ACC112 (cell line): ENCODE results near the gene MMP24OS.

Experiments
- H2AFZ ChIP-seq: fragments of 200-600 bp; sonication (generic); one replicate; pipeline ENCODE4 v1.6.0; 2017; ENCODE audit warnings: antibody characterized with exemption, low read length; ENCODE audit not compliant: unreplicated experiment
- H3K27ac ChIP-seq: fragments of 200-600 bp; sonication (generic); 2 replicates; pipeline ENCODE4 v1.5.1; 2014; ENCODE audit warnings: low read depth, mild to moderate bottlenecking, antibody characterized with exemption, low read length, moderate library complexity
- H3K27me3 ChIP-seq: fragments of 200-600 bp; sonication (generic); 2 replicates; pipeline ENCODE4 v1.6.1; 2014; ENCODE audit warnings: mild to moderate bottlenecking, antibody characterized with exemption, low read length, moderate library complexity, mixed read lengths; ENCODE audit not compliant: insufficient read depth
- H3K36me3 ChIP-seq: fragments of 200-600 bp; sonication (generic); 2 replicates; pipeline ENCODE4 v1.6.1; 2016; ENCODE audit warnings: mild to moderate bottlenecking, antibody characterized with exemption, low read length, moderate library complexity, mixed read lengths; ENCODE audit not compliant: insufficient read depth
- H3K4me1 ChIP-seq: fragments of 200-600 bp; sonication (generic); one replicate; pipeline ENCODE4 v1.6.1; 2016; ENCODE audit warnings: low read length, mixed read lengths; ENCODE audit not compliant: insufficient read depth, unreplicated experiment, control insufficient read depth
- H3K4me3 ChIP-seq: fragments of 200-600 bp; sonication (generic); 2 replicates; pipeline ENCODE4 v1.5.1; 2014; ENCODE audit warnings: mild to moderate bottlenecking, low read depth, low read length
- H3K79me2 ChIP-seq: fragments of 200-600 bp; sonication (generic); one replicate; pipeline ENCODE4 v1.6.0; 2016; ENCODE audit warnings: low read length; ENCODE audit not compliant: control insufficient read depth, unreplicated experiment, insufficient read depth

Gene MMP24OS

DNA sequence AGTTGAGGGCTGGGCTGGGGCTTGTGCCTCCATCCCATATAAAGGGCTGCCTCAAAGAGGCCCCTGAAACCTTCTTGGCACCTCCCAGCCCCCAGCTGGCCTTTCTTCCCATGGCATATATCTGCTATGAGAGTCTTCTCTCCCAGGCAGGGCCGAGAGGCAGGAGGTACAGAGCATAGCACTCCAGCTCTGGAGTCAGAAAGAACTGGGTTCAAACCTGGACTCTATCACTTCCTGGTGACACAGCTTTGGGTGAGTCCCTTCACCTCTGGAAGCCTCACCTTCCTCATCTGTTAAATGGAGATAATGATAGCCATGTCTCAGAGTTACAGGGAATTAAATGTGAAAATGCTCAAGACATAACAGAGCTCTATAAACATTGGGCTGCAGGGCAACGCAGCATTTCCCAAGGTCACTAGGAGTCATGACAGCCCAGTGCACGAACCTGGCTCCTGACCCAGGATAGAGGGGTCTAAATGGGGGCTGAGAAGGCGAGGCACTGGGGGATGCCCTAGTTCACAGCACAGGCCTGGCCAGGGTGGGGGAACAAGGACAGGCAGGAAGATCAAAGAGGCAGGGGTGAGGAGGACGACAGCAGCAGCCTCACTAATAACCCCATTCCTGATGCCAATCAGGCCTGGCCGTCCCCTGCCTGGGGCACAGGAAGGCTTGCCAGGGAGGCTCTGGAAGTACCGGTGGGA is 12.4 kb upstream of the MMP24OS start:
- H3K4me1 ChIP-seq = peaks cover 4% of the 10 kb centered on the region
- H3K4me3 ChIP-seq = no peak overlapping the region
- no peaks in the 10 kb centered on the region for H3K79me2 ChIP-seq
- H3K36me3 ChIP-seq = no peaks in the 10 kb centered on the region
- no peak overlapping the region for H3K27ac ChIP-seq
- no peak overlapping the region for H2AFZ ChIP-seq
- H3K27me3 ChIP-seq = no peaks in the 10 kb centered on the region

GRCh38 chr20:35288325-35289060 is 10.6 kb upstream of the MMP24OS start:
- H3K4me3 ChIP-seq = no peak overlapping the region
- H3K79me2 ChIP-seq = peaks cover 11% of the 10 kb centered on the region
- H3K4me1 ChIP-seq = peaks cover 7% of the 10 kb centered on the region
- H2AFZ ChIP-seq = no peak overlapping the region
- H3K36me3 ChIP-seq = no peaks in the 10 kb centered on the region
- no peak overlapping the region for H3K27ac ChIP-seq
- H3K27me3 ChIP-seq = no peaks in the 10 kb centered on the region

- H3K4me1 ChIP-seq = peaks cover 11% of the 10 kb centered on the region
- no peaks in the 10 kb centered on the region for H3K27me3 ChIP-seq
- H3K27ac ChIP-seq = no peak overlapping the region
- no peak overlapping the region for H2AFZ ChIP-seq
- H3K79me2 ChIP-seq = peaks cover 17% of the 10 kb centered on the region
- no peak overlapping the region for H3K4me3 ChIP-seq
- no peaks in the 10 kb centered on the region for H3K36me3 ChIP-seq
Observed at GRCh38 chr20:35287509-35288324, 9.8 kb upstream of the MMP24OS start.

- Histone ChIP-seq H3K27me3 (no peaks in the 10 kb centered on the region), H3K27ac (no peak overlapping the region), H3K79me2 (peaks cover 24% of the 10 kb centered on the region), H3K4me3 (no peak overlapping the region), H3K36me3 (peaks cover 5% of the 10 kb centered on the region), H2AFZ (no peak overlapping the region), H3K4me1 (peaks cover 11% of the 10 kb centered on the region)
Observed at GRCh38 chr20:35286899-35287508, 9.1 kb upstream of the MMP24OS start.

- Histone ChIP-seq H3K27me3 (no peaks in the 10 kb centered on the region), H2AFZ (no peak overlapping the region), H3K79me2 (peaks cover 30% of the 10 kb centered on the region), H3K4me1 (peaks cover 11% of the 10 kb centered on the region), H3K36me3 (peaks cover 5% of the 10 kb centered on the region), H3K27ac (no peak overlapping the region), H3K4me3 (no peak overlapping the region)
Observed at GRCh38 chr20:35286077-35286898, 8.4 kb upstream of the MMP24OS start.

DNA sequence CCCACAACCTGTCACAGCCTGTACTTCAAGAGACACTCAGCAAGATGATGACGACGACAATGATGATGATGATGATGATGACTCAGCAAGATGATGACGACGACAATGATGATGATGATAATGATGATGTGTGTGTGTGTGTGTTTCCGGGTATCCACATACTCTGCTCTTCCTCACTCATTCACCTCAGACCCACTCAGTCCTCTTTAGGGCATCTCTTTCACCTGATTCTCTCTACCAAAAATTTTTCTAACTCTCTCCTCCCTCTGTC is 7.8 kb upstream of the MMP24OS start:
- H3K4me1 ChIP-seq = peaks cover 11% of the 10 kb centered on the region
- H3K4me3 ChIP-seq = peak overlapping the region; percentile 87
- no peaks in the 10 kb centered on the region for H3K27me3 ChIP-seq
- peak overlapping the region; percentile 82; the same call in 1 of the 2 replicates for H3K27ac ChIP-seq
- peaks cover 6% of the 10 kb centered on the region for H3K36me3 ChIP-seq
- peaks cover 34% of the 10 kb centered on the region for H3K79me2 ChIP-seq
- no peak overlapping the region for H2AFZ ChIP-seq

- peaks cover 40% of the 10 kb centered on the region for H3K79me2 ChIP-seq
- H3K4me1 ChIP-seq = peaks cover 11% of the 10 kb centered on the region
- H3K36me3 ChIP-seq = peaks cover 11% of the 10 kb centered on the region
- H3K27me3 ChIP-seq = no peaks in the 10 kb centered on the region
- H3K27ac ChIP-seq = peak overlapping the region; percentile 82
- H2AFZ ChIP-seq = peak overlapping the region; percentile 95
- H3K4me3 ChIP-seq = peak overlapping the region; percentile 87
Observed at GRCh38 chr20:35284992-35285805, 7.3 kb upstream of the MMP24OS start.

DNA sequence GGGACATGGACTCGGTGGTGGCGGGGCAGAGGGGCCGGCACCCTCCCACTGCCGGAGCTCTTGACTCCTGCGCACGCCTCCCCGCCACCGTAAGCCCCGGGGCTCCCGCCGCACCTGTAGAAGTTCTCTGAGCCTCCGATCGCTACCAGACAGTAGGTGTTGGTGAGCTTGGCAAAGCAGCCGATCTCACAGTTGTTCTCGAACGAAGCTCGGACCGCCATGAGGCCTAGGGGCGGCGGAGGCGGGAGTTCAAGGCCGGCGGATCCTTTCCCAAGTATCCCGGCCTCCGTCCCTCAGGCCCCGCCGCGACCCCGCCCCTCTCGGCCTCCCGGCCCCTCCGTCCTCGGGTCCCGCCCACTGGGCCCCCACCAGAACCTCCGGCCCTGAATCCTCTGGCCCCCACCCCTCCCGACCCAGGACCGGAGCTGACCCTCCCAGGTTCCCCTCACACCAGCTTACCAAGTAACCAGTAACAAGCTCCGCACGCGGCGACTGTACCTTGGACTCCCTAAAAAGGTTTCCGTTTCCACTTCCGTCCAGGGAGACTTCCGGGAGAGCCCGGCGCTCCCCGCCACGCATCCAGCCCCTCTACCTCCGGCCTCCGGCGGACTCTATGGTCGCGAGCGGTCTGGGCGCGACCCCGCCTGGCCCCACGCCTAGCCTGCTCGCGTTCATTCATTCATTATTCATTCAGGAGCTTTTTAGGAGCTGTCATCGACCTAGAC is 6.5 kb upstream of the MMP24OS start, which contains the start of gene EIF6:
EIF6 (minus strand) TSS at position 506 of the 725 bp plus-strand sequence; CDS start at position 221, 285 bp downstream.
- Histone ChIP-seq H3K36me3 (peaks cover 19% of the 10 kb centered on the region), H3K79me2 (peaks cover 41% of the 10 kb centered on the region), H3K4me3 (peak within 1 kb of the TSS; percentile 87), H3K4me1 (peaks cover 11% of the 10 kb centered on the region), H2AFZ (peak within 1 kb of the TSS; percentile 95), H3K27me3 (no peaks in the 10 kb centered on the region), H3K27ac (peak within 1 kb of the TSS; percentile 82)
